Transverse colon (tissue), 3 donors: ENCODE results near the gene OR51Q1.

Source experiments
- CTCF ChIP-seq, 5 experiments: fragments of 200-600 bp in 3 of 5; fragments of 450-650 bp in 2 of 5; sonication (generic) in 3 of 5; IDR thresholded peaks; 1 replicate in 2 of 5; 2 replicates in 3 of 5; pipeline ENCODE4 v1.5.1; 2016 to 2017; ENCODE audit warnings: antibody characterized with exemption in 5 of 5, inconsistent platforms in 3 of 5, mild to moderate bottlenecking in 2 of 5, moderate library complexity in 1 of 5
- POLR2A ChIP-seq: fragments of 450-650 bp; IDR thresholded peaks from one replicate; pipeline ENCODE4 v1.6.1; 2016; ENCODE audit warnings: antibody characterized with exemption, mild to moderate bottlenecking, moderate library complexity

- TF ChIP-seq CTCF (IDR thresholded peaks at IDR 0.05) (no peak), POLR2A (no peak)
These were observed 27.5 kb downstream of the OR51Q1 start for GRCh38 chr11:5449432-5449831.
